Activated T-helper 1 cell treated with anti-CD3 and anti-CD28 coated beads, Interleukin-12 subunit alpha, Interleukin-12 subunit beta, Interleukin-2, Interleukin-4 antibody, amounts not matched to agents 30 ng/mL and 10 ng/mL and 1 ng/mL, durations not matched to agents 14 hours and 24 hours and 36 hours (primary cell): ENCODE results near the gene LUZP1. TPM values are rescaled to one million over a fixed set of nuclear protein-coding genes. Genes with fewer than 3 reads are reported as not detected.

Experiments
- DNase-seq: peaks from one replicate; pipeline ENCODE4 v3.0.0; 2021; ENCODE audit warnings: low spot score
- H3K27ac Mint-ChIP-seq: one replicate; pipeline ENCODE4 v1.8.0; 2021; ENCODE audit warnings: mild to moderate bottlenecking, mixed read lengths
- H3K27me3 Mint-ChIP-seq: one replicate; pipeline ENCODE4 v1.8.0; 2022; ENCODE audit warnings: mild to moderate bottlenecking, moderate library complexity, mixed read lengths; ENCODE audit not compliant: insufficient read depth
- H3K36me3 Mint-ChIP-seq: one replicate; pipeline ENCODE4 v1.8.0; 2021; ENCODE audit warnings: low read depth, mixed read lengths
- H3K4me1 Mint-ChIP-seq: one replicate; pipeline ENCODE4 v1.8.0; 2021; ENCODE audit warnings: low read depth, mixed read lengths
- H3K4me3 Mint-ChIP-seq: one replicate; pipeline ENCODE4 v1.8.0; 2021; ENCODE audit warnings: mild to moderate bottlenecking, moderate library complexity, mixed read lengths
- H3K9me3 Mint-ChIP-seq: one replicate; pipeline ENCODE4 v1.8.0; 2021; ENCODE audit warnings: mixed read lengths
- intact Hi-C: fragments of 100-400 bp; cut with micrococcal nuclease; formaldehyde crosslinking; loops from one replicate; pipeline ENCODE4 v1.15.1; 2024
- total RNA-seq: library from RNA; stranded (reverse); gene quantifications from 2 replicates; pipeline ENCODE4 v1.2.3, GENCODE V29; 2022

The LUZP1 gene
- total RNA-seq, 1 donor from 2014 or later, result 27.7 TPM

DNA sequence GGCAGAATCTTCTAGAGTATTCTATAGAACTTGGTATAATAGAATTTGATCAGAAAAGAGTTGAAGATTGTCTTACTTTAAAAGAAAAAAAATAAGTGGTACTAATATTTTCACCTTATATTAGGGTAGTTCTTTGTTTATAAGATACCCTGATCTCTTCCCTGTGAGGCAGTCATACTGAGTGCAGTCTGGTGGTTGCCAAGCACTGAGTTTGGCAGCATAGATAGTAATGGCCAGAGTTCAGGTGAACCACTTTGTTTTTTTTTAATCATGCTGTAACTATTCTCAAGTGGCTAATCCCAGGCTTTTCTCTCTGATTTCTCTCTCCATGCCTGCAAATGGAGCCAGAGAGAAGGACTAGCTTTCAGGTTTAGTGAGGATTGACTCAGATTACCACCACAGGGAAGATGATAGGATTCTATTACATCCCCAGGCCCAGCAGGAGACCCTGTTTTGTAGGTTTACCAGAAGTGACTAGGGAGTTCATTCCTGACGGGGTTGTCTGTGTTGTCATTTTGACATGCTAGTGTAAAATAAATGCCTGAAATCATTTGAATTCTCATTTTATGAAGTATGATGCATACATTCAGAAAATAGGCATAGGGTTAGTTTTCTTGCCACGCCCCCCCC is 132.7 kb downstream of the LUZP1 start:
- Mint-ChIP-seq H3K4me1 (peaks cover 30% of the 10 kb centered on the region), H3K9me3 (no peaks in the 10 kb centered on the region), H3K4me3 (no peak overlapping the region), H3K27me3 (no peaks in the 10 kb centered on the region), H3K27ac (no peak overlapping the region), H3K36me3 (peaks cover 15% of the 10 kb centered on the region)
- intact Hi-C loops, result no loop called here
- no peak for DNase-seq

Other genes starting within 250 kb of the LUZP1 start
- not detected in 2 replicates for gene LACTBL1, start 196.0 kb downstream of the LUZP1 start, total RNA-seq
- gene TEX46, start 153.0 kb downstream of the LUZP1 start, total RNA-seq, result not detected in 2 replicates
- 79.9 and 80.8 TPM in 2 replicates for gene KDM1A, start 149.4 kb downstream of the LUZP1 start, total RNA-seq
- not detected in 2 replicates for gene HTR1D, start 48.6 kb upstream of the LUZP1 start, total RNA-seq
- 241 and 247 TPM in 2 replicates for gene HNRNPR, start 175.4 kb upstream of the LUZP1 start, total RNA-seq
- gene ZNF436, start 201.0 kb upstream of the LUZP1 start, total RNA-seq, result 4.6 TPM in 2 replicates